ENCODE results near the gene ECD.

Gene ECD

DNA sequence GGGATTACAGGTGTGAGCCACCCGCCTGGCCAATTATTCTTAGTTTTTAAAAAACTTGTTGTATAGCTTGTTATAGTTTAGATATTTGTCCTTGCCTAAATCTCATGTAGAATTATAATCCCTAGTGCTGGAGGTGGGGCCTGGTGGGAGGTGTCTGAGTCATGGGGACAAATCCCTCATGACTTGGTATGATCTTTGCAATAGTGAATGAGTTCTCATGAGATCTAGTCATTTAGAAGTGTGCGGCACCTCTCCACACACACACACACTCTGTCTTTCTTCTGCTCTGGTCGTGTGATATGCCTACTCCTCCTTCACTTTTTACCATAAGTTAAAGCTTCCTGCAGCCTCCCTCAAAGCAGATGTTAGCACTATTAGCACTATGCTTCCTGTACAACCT is 37.3 kb upstream of the ECD start:
- Histone ChIP-seq H3K27ac (no peak overlapping the region), H3K36me3 (ENCODE audit: insufficient read depth, low read length) (no peaks in the 10 kb centered on the region), H3K9ac (ENCODE audit: insufficient read length) (no peak overlapping the region), H3K4me3 (no peak overlapping the region), H3K9me3 (ENCODE audit: low read depth, low read length) (no peaks in the 10 kb centered on the region)
- no peak for DNase-seq (ENCODE audit: low read depth, low spot score)
- TF ChIP-seq FOXP2 (optimal IDR thresholded peaks at IDR 0.05; ENCODE audit: control extremely low read depth, extremely low read length, insufficient read depth) (no peak), EZH2 (IDR thresholded peaks at IDR 0.05) (no peak), POLR2AphosphoS5 (IDR thresholded peaks at IDR 0.05; ENCODE audit: borderline replicate concordance, low read depth, low read length) (no peak)

- Histone ChIP-seq H3K4me3 (no peak overlapping the region), H3K9me3 (ENCODE audit: low read depth, low read length) (no peaks in the 10 kb centered on the region), H3K36me3 (ENCODE audit: insufficient read depth, low read length) (no peaks in the 10 kb centered on the region), H3K27ac (peak overlapping the region; percentile 92), H3K9ac (ENCODE audit: insufficient read length) (no peak overlapping the region)
- no peak for DNase-seq (ENCODE audit: low read depth, low spot score)
- no peak for TF ChIP-seq POLR2AphosphoS5 (IDR thresholded peaks at IDR 0.05; ENCODE audit: borderline replicate concordance, low read depth, low read length)
- no peak for TF ChIP-seq FOXP2 (optimal IDR thresholded peaks at IDR 0.05; ENCODE audit: control extremely low read depth, extremely low read length, insufficient read depth)
- no peak for TF ChIP-seq EZH2 (IDR thresholded peaks at IDR 0.05)
Observed at GRCh38 chr10:73190188-73190587, 22.4 kb upstream of the ECD start.

- Histone ChIP-seq H3K4me3 (no peak overlapping the region), H3K27ac (peak overlapping the region; percentile 36; the same call in 1 of the 2 replicates), H3K36me3 (ENCODE audit: insufficient read depth, low read length) (no peaks in the 10 kb centered on the region; the same call in 1 of the 2 replicates), H3K9ac (ENCODE audit: insufficient read length) (no peak overlapping the region), H3K9me3 (ENCODE audit: low read depth, low read length) (no peaks in the 10 kb centered on the region)
- TF ChIP-seq FOXP2 (optimal IDR thresholded peaks at IDR 0.05; ENCODE audit: control extremely low read depth, extremely low read length, insufficient read depth) (no peak), EZH2 (IDR thresholded peaks at IDR 0.05) (no peak), POLR2AphosphoS5 (IDR thresholded peaks at IDR 0.05; ENCODE audit: borderline replicate concordance, low read depth, low read length) (no peak)
- DNase-seq (ENCODE audit: low read depth, low spot score): no peak
Observed at GRCh38 chr10:73186266-73186665, 18.5 kb upstream of the ECD start.

- no peaks in the 10 kb centered on the region; the same call in 1 of the 2 replicates for H3K36me3 ChIP-seq (ENCODE audit: insufficient read depth, low read length)
- no peak overlapping the region for H3K4me3 ChIP-seq
- no peak overlapping the region for H3K27ac ChIP-seq
- no peaks in the 10 kb centered on the region for H3K9me3 ChIP-seq (ENCODE audit: low read depth, low read length)
- no peak for DNase-seq (ENCODE audit: low read depth, low spot score)
- H3K9ac ChIP-seq (ENCODE audit: insufficient read length): no peak overlapping the region
- TF ChIP-seq POLR2AphosphoS5 (IDR thresholded peaks at IDR 0.05; ENCODE audit: borderline replicate concordance, low read depth, low read length): no peak
- TF ChIP-seq EZH2 (IDR thresholded peaks at IDR 0.05): no peak
- TF ChIP-seq FOXP2 (optimal IDR thresholded peaks at IDR 0.05; ENCODE audit: control extremely low read depth, extremely low read length, insufficient read depth): no peak
Observed at GRCh38 chr10:73183667-73184281, 16.0 kb upstream of the ECD start.

DNA sequence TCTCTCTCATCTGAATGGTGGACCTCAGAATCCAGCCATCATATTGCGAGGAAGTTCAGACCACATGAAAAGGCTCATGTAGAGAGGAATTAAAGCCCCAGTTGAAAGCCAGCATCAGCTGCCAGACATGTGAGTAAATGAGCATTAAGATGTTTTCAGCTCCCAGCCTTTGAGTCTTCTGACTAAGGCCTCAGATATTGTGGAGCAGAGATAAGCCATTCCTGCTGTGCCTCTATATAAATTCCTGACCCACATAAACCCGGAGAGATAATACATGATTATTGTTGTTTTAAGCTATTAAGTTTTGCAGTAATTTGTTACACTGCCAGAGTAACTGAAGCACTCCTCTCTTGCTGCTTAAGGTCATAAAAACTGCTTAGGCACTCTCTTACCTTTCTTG is 14.8 kb upstream of the ECD start:
- TF ChIP-seq POLR2AphosphoS5 (IDR thresholded peaks at IDR 0.05; ENCODE audit: borderline replicate concordance, low read depth, low read length): no peak
- no peak for TF ChIP-seq FOXP2 (optimal IDR thresholded peaks at IDR 0.05; ENCODE audit: control extremely low read depth, extremely low read length, insufficient read depth)
- no peak for TF ChIP-seq EZH2 (IDR thresholded peaks at IDR 0.05)
- Histone ChIP-seq H3K9ac (ENCODE audit: insufficient read length) (no peak overlapping the region), H3K9me3 (ENCODE audit: low read depth, low read length) (no peaks in the 10 kb centered on the region), H3K4me3 (no peak overlapping the region), H3K36me3 (ENCODE audit: insufficient read depth, low read length) (no peaks in the 10 kb centered on the region; the same call in 1 of the 2 replicates), H3K27ac (no peak overlapping the region)
- DNase-seq (ENCODE audit: low read depth, low spot score): no peak

GRCh38 chr10:73174148-73174925 is 6.5 kb upstream of the ECD start:
- no peak overlapping the region for H3K4me3 ChIP-seq
- DNase-seq (ENCODE audit: low read depth, low spot score): no peak
- no peak for TF ChIP-seq FOXP2 (optimal IDR thresholded peaks at IDR 0.05; ENCODE audit: control extremely low read depth, extremely low read length, insufficient read depth)
- TF ChIP-seq EZH2 (IDR thresholded peaks at IDR 0.05): no peak
- no peak for TF ChIP-seq POLR2AphosphoS5 (IDR thresholded peaks at IDR 0.05; ENCODE audit: borderline replicate concordance, low read depth, low read length)
- H3K36me3 ChIP-seq (ENCODE audit: insufficient read depth, low read length): no peaks in the 10 kb centered on the region
- H3K9me3 ChIP-seq (ENCODE audit: low read depth, low read length): no peaks in the 10 kb centered on the region
- no peak overlapping the region for H3K9ac ChIP-seq (ENCODE audit: insufficient read length)
- no peak overlapping the region for H3K27ac ChIP-seq

DNA sequence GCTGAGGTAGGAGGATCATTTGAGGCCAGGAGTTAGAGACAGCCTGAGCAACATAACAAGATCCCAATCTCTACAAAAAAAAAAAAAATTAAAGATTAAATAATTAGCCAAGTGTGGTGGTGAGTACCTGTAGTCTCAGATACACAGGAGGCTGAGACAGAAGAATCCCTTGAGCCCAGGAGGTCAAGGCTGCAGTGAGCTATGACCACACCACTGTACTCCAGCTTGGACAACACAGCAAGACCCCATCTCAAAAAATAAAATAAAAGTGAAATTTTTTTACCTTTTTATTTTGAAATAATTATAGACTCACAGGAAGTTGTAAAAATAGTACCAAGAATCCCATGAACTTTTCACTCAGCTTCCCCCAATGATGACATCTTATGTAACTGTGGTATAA is 5.1 kb upstream of the ECD start:
- no peak overlapping the region for H3K27ac ChIP-seq
- TF ChIP-seq EZH2 (IDR thresholded peaks at IDR 0.05) (no peak), FOXP2 (optimal IDR thresholded peaks at IDR 0.05; ENCODE audit: control extremely low read depth, extremely low read length, insufficient read depth) (no peak), POLR2AphosphoS5 (IDR thresholded peaks at IDR 0.05; ENCODE audit: borderline replicate concordance, low read depth, low read length) (no peak)
- H3K9ac ChIP-seq (ENCODE audit: insufficient read length): no peak overlapping the region
- no peak overlapping the region for H3K4me3 ChIP-seq
- no peaks in the 10 kb centered on the region for H3K36me3 ChIP-seq (ENCODE audit: insufficient read depth, low read length)
- H3K9me3 ChIP-seq (ENCODE audit: low read depth, low read length): no peaks in the 10 kb centered on the region
- DNase-seq (ENCODE audit: low read depth, low spot score): no peak

GRCh38 chr10:73169320-73169719 is 1.5 kb upstream of the ECD start:
- H3K4me3 ChIP-seq: no peak overlapping the region

More at GRCh38 chr10:73169320-73169719, 1.5 kb upstream of the ECD start:
- no peak overlapping the region for H3K27ac ChIP-seq
- no peaks in the 10 kb centered on the region for H3K9me3 ChIP-seq (ENCODE audit: low read depth, low read length)
- no peak overlapping the region for H3K9ac ChIP-seq (ENCODE audit: insufficient read length)
- DNase-seq (ENCODE audit: low read depth, low spot score): no peak
- TF ChIP-seq EZH2 (IDR thresholded peaks at IDR 0.05): no peak
- no peak for TF ChIP-seq FOXP2 (optimal IDR thresholded peaks at IDR 0.05; ENCODE audit: control extremely low read depth, extremely low read length, insufficient read depth)
- TF ChIP-seq POLR2AphosphoS5 (IDR thresholded peaks at IDR 0.05; ENCODE audit: borderline replicate concordance, low read depth, low read length): no peak
- no peaks in the 10 kb centered on the region for H3K36me3 ChIP-seq (ENCODE audit: insufficient read depth, low read length)

Data from SK-N-MC (cell line).